ENCODE data around the gene MXRA7.

The MXRA7 gene

DNA sequence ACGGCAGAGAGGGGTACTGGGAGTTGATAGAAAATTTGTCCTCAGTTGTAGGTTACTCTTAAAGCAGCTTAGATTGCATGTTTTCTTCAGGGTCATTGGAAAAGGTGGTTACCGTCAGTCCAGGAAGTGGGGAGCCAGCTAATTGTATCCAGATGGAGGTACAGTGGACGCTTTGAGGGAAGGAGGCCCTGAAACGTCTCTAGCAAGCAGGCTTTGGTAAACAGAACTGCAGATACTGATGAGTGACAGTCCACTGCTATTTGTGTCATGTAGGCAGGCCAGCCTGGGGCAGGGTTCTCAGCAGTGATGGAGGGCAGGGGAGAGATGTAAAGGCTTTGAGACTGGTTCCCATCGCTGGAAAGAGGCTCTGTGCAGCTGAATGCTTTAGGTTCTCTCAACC lies 37.0 kb downstream of the MXRA7 start:
- H3K36me3 ChIP-seq (ENCODE audit: control insufficient read depth, insufficient read depth, low read length), result no peaks in the 10 kb centered on the region
- peaks cover 28% of the 10 kb centered on the region for H3K4me1 ChIP-seq (ENCODE audit: control insufficient read depth, insufficient read depth, low read length)
- H3K4me3 ChIP-seq (ENCODE audit: low read length), result no peak overlapping the region
- H3K9ac ChIP-seq (ENCODE audit: low read length), result no peak overlapping the region
- H3K9me3 ChIP-seq (ENCODE audit: control insufficient read depth, low read length), result no peaks in the 10 kb centered on the region
- H3K27me3 ChIP-seq (ENCODE audit: control insufficient read depth, insufficient read depth, low read length), result no peaks in the 10 kb centered on the region

GRCh38 chr17:76672892-76673291 lies 37.9 kb downstream of the MXRA7 start:
- Histone ChIP-seq H3K4me1 (ENCODE audit: control insufficient read depth, insufficient read depth, low read length) (peaks cover 20% of the 10 kb centered on the region), H3K27me3 (ENCODE audit: control insufficient read depth, insufficient read depth, low read length) (no peaks in the 10 kb centered on the region), H3K9ac (ENCODE audit: low read length) (no peak overlapping the region), H3K4me3 (ENCODE audit: low read length) (no peak overlapping the region), H3K36me3 (ENCODE audit: control insufficient read depth, insufficient read depth, low read length) (no peaks in the 10 kb centered on the region), H3K9me3 (ENCODE audit: control insufficient read depth, low read length) (no peaks in the 10 kb centered on the region)

GRCh38 chr17:76672270-76672851 lies 38.4 kb downstream of the MXRA7 start:
- H3K36me3 ChIP-seq (ENCODE audit: control insufficient read depth, insufficient read depth, low read length), result no peaks in the 10 kb centered on the region
- H3K9ac ChIP-seq (ENCODE audit: low read length), result peak overlapping the region; percentile 81
- H3K4me1 ChIP-seq (ENCODE audit: control insufficient read depth, insufficient read depth, low read length), result peaks cover 18% of the 10 kb centered on the region
- H3K4me3 ChIP-seq (ENCODE audit: low read length), result peak overlapping the region; percentile 68
- H3K27me3 ChIP-seq (ENCODE audit: control insufficient read depth, insufficient read depth, low read length), result no peaks in the 10 kb centered on the region
- H3K9me3 ChIP-seq (ENCODE audit: control insufficient read depth, low read length), result no peaks in the 10 kb centered on the region

DNA sequence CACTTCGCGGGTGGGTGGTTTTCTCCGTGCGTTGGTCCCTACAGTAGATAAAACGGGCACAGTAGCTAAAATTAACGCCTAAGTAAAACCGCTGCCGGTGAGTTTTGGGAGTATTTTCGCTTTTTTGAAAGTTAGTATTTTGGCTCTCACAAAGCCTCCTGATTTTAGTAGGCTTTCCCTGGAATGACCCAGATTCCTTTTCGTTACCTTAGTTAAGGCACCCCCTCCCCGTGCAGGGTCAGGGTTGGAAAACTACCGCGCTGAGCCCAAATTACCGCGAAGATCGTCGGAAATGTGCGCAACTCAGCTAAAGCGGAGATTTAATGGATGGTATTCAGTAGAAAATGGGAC lies 38.9 kb downstream of the MXRA7 start:
- Histone ChIP-seq H3K9me3 (ENCODE audit: control insufficient read depth, low read length) (no peaks in the 10 kb centered on the region), H3K9ac (ENCODE audit: low read length) (peak overlapping the region; percentile 81), H3K27me3 (ENCODE audit: control insufficient read depth, insufficient read depth, low read length) (no peaks in the 10 kb centered on the region), H3K4me1 (ENCODE audit: control insufficient read depth, insufficient read depth, low read length) (peaks cover 18% of the 10 kb centered on the region), H3K4me3 (ENCODE audit: low read length) (peak overlapping the region; percentile 68), H3K36me3 (ENCODE audit: control insufficient read depth, insufficient read depth, low read length) (no peaks in the 10 kb centered on the region)

- Histone ChIP-seq H3K9me3 (ENCODE audit: control insufficient read depth, low read length) (no peaks in the 10 kb centered on the region), H3K27me3 (ENCODE audit: control insufficient read depth, insufficient read depth, low read length) (no peaks in the 10 kb centered on the region), H3K4me1 (ENCODE audit: control insufficient read depth, insufficient read depth, low read length) (peaks cover 18% of the 10 kb centered on the region), H3K36me3 (ENCODE audit: control insufficient read depth, insufficient read depth, low read length) (no peaks in the 10 kb centered on the region), H3K9ac (ENCODE audit: low read length) (peak overlapping the region; percentile 81), H3K4me3 (ENCODE audit: low read length) (peak overlapping the region; percentile 68)
Measured at GRCh38 chr17:76671123-76671911, 39.4 kb downstream of the MXRA7 start.

DNA sequence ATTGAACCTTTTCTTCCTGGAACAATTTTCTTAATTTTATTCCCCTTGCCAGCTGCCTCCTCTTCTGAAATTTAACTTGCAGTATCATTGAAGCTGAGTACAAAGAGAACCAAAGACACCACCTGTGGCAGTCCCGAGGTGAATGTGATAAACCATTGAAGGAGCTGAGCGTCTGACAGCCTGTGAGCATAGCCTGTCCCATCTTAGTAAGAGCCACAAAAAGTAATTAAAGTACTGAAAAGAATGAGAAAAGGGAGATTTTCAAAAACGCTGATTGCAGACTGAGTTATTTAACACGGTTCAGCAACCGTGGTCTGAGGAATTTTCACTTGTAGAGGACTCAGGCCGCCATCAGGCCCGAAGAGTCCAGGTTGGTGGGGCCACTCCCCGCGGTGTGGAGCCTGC lies 40.0 kb downstream of the MXRA7 start:
- H3K27me3 ChIP-seq (ENCODE audit: control insufficient read depth, insufficient read depth, low read length), result no peaks in the 10 kb centered on the region
- H3K9ac ChIP-seq (ENCODE audit: low read length), result peak overlapping the region; percentile 74

DNA sequence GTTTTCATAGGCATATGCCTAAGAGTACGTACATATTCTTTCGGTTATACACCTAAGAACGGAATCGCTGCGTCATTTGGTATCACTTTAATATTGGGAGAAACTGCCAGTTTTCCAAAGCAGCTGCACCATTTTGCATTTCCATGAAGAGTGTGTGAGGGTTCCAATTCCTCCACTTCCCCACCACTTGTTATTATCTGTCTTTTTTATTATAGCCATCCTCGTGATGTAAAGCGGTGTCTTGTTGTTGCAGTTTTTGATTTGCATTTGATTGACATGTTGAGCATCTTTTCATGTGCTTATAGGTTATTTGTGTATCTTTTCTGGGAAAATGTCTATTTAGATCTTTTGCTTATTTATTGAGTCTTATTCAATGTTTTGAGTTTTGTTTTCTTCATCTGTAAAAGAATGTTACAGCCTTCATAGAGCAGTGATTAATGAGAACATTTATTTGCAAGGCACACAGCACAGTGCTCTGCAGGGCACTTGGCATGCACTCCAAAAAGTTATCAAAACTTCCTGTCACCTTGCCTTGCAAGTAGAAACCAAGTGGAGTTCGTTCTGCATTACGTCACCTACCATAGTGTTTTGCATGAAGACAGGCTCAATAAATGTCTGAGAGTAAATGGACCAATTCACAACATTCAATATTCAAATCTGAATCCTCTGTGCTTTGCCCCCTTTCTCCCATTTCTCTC lies 40.6 kb downstream of the MXRA7 start:
- Histone ChIP-seq H3K36me3 (ENCODE audit: control insufficient read depth, insufficient read depth, low read length) (no peaks in the 10 kb centered on the region), H3K9me3 (ENCODE audit: control insufficient read depth, low read length) (no peaks in the 10 kb centered on the region), H3K27me3 (ENCODE audit: control insufficient read depth, insufficient read depth, low read length) (no peaks in the 10 kb centered on the region), H3K4me3 (ENCODE audit: low read length) (peak overlapping the region; percentile 20), H3K4me1 (ENCODE audit: control insufficient read depth, insufficient read depth, low read length) (peaks cover 18% of the 10 kb centered on the region), H3K9ac (ENCODE audit: low read length) (peak overlapping the region; percentile 74)

More for the DNA sequence above, 40.0 kb downstream of the MXRA7 start:
- Histone ChIP-seq H3K36me3 (ENCODE audit: control insufficient read depth, insufficient read depth, low read length) (no peaks in the 10 kb centered on the region), H3K4me3 (ENCODE audit: low read length) (peak overlapping the region; percentile 20), H3K4me1 (ENCODE audit: control insufficient read depth, insufficient read depth, low read length) (peaks cover 18% of the 10 kb centered on the region), H3K9me3 (ENCODE audit: control insufficient read depth, low read length) (no peaks in the 10 kb centered on the region)

DNA sequence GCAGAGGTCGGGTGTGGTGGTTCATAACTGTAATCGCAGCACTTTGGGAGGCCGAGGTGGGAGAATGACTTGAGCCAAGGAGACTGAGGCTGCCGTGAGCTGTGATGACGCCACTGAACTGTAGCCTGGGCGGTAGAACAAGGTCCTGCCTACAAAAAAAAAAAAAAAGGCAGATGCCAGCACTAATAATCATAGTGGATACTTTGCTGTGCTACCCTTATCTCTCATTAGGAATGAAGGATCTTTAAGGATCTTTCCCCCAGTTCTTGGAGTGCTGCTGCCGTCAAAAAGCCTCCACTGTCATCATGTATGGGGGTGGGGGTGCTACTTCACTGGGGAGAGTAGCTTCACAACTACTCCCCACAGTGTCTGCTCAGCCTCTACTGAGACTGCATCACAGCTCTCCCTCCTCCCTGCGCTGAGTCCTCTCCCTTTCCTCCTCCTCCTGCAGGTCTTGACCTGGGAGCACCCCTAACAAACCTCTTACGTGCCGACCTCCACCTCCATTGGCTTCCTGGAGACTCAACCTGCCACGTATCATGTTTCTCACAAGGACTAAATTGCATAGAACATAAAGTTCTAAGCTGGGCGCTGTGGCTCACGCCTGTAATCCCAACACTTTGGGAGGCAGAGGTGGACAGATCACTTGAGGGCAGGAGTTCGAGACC lies 42.8 kb downstream of the MXRA7 start:
- H3K9me3 ChIP-seq (ENCODE audit: control insufficient read depth, low read length), result no peaks in the 10 kb centered on the region
- peaks cover 16% of the 10 kb centered on the region for H3K4me1 ChIP-seq (ENCODE audit: control insufficient read depth, insufficient read depth, low read length)
- no peak overlapping the region for H3K4me3 ChIP-seq (ENCODE audit: low read length)
- H3K27me3 ChIP-seq (ENCODE audit: control insufficient read depth, insufficient read depth, low read length), result no peaks in the 10 kb centered on the region
- no peak overlapping the region for H3K9ac ChIP-seq (ENCODE audit: low read length)
- H3K36me3 ChIP-seq (ENCODE audit: control insufficient read depth, insufficient read depth, low read length), result no peaks in the 10 kb centered on the region

- Histone ChIP-seq H3K4me1 (ENCODE audit: control insufficient read depth, insufficient read depth, low read length) (peaks cover 11% of the 10 kb centered on the region), H3K36me3 (ENCODE audit: control insufficient read depth, insufficient read depth, low read length) (no peaks in the 10 kb centered on the region), H3K9ac (ENCODE audit: low read length) (no peak overlapping the region), H3K27me3 (ENCODE audit: control insufficient read depth, insufficient read depth, low read length) (no peaks in the 10 kb centered on the region), H3K9me3 (ENCODE audit: control insufficient read depth, low read length) (no peaks in the 10 kb centered on the region), H3K4me3 (ENCODE audit: low read length) (no peak overlapping the region)
Measured at GRCh38 chr17:76667491-76667755, 43.3 kb downstream of the MXRA7 start.

DNA sequence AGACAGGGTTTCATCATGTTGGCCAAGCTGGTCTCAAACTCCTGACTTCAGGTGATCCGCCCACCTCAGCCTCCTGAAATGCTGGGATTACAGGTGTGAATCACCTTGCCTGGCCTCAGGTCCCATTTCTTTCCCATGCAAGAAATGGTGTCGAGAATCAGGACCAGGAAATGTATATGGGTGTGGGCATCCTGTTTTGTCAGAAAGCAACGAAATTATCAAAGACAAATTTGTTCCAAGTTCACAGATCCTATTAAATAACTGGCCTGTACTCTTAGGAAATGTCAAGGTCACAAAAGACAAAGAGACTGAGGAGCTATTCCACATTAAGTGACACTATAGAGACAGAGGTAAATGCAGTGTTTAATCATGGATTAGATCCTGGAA lies 50.1 kb downstream of the MXRA7 start:
- Histone ChIP-seq H3K9me3 (ENCODE audit: control insufficient read depth, low read length) (no peaks in the 10 kb centered on the region), H3K4me1 (ENCODE audit: control insufficient read depth, insufficient read depth, low read length) (peaks cover 33% of the 10 kb centered on the region), H3K27me3 (ENCODE audit: control insufficient read depth, insufficient read depth, low read length) (no peaks in the 10 kb centered on the region), H3K9ac (ENCODE audit: low read length) (no peak overlapping the region), H3K36me3 (ENCODE audit: control insufficient read depth, insufficient read depth, low read length) (no peaks in the 10 kb centered on the region), H3K4me3 (ENCODE audit: low read length) (no peak overlapping the region)

GRCh38 chr17:76659928-76660655 lies 50.7 kb downstream of the MXRA7 start:
- Histone ChIP-seq H3K4me3 (ENCODE audit: low read length) (no peak overlapping the region), H3K4me1 (ENCODE audit: control insufficient read depth, insufficient read depth, low read length) (peaks cover 33% of the 10 kb centered on the region), H3K9ac (ENCODE audit: low read length) (no peak overlapping the region), H3K36me3 (ENCODE audit: control insufficient read depth, insufficient read depth, low read length) (no peaks in the 10 kb centered on the region), H3K9me3 (ENCODE audit: control insufficient read depth, low read length) (no peaks in the 10 kb centered on the region), H3K27me3 (ENCODE audit: control insufficient read depth, insufficient read depth, low read length) (no peaks in the 10 kb centered on the region)

Data from mucosa of stomach (tissue), 1 donor.